ENCODE results near the gene AGMAT.

Gene AGMAT

DNA sequence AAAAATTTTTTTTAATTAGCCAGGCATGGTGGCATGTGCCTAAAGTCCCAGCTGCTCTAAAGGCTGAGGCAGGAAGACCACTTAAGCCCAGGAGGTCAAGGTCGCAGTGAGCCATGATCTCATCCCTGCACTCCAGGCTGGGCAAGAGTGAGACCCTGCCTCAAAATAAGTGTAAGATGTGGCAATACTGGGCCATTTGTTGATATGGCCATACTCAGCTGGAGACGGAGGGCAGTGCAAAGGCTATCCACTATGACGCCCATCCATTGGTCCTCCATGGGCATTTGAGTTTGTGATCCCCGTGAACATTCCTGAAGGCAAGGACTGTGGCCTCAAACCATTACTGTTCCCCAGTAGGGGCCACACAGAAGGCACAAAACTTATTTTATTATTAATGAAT, 62.3 kb downstream of the AGMAT start:
- no peak for DNase-seq
